SU-DHL-6 (cell line): ENCODE data around the gene DNAJB2.
A peak's percentile ranks its signal among the peaks of the same experiment; 100 is the strongest.

Source experiments
- H2AFZ ChIP-seq: fragments of 200-600 bp; sonication (generic); 2 replicates; pipeline ENCODE4 v1.6.1; 2014; ENCODE audit warnings: low read depth, mild to moderate bottlenecking, moderate library complexity, mixed read lengths, antibody characterized with exemption, low read length; ENCODE audit not compliant: severe bottlenecking
- H3F3A ChIP-seq: fragments of 200-600 bp; shearing (Covaris generic); 2 replicates; pipeline ENCODE4 v1.6.0; 2016; ENCODE audit warnings: antibody characterized with exemption, mild to moderate bottlenecking; ENCODE audit not compliant: insufficient read depth
- H3K27ac ChIP-seq: fragments of 200-600 bp; sonication (generic); 2 replicates; pipeline ENCODE4 v1.5.1; 2016; ENCODE audit warnings: low read depth, mild to moderate bottlenecking, low read length, moderate library complexity, mixed read lengths
- H3K27me3 ChIP-seq: fragments of 200-600 bp; sonication (generic), shearing (Covaris generic); 2 replicates; pipeline ENCODE4 v1.6.0; 2014; ENCODE audit warnings: mild to moderate bottlenecking, low read length
- H3K36me3 ChIP-seq: fragments of 200-600 bp; sonication (generic); 2 replicates; pipeline ENCODE4 v1.6.1; 2014; ENCODE audit warnings: mild to moderate bottlenecking, low read length, mixed read lengths
- H3K4me2 ChIP-seq: fragments of 300-600, 200-600 bp; shearing (Covaris generic), sonication (generic); 2 replicates; pipeline ENCODE4 v1.6.0; 2014; ENCODE audit warnings: low read length, low read depth, mild to moderate bottlenecking; ENCODE audit not compliant: poor library complexity, severe bottlenecking
- H3K4me3 ChIP-seq: fragments of 200-600 bp; sonication (generic); 2 replicates; pipeline ENCODE4 v1.5.1; 2014; ENCODE audit warnings: antibody characterized with exemption, low read length, mild to moderate bottlenecking, mixed read lengths; ENCODE audit not compliant: insufficient read depth, poor library complexity, severe bottlenecking
- H3K79me2 ChIP-seq: fragments of 200-600 bp; sonication (generic); 2 replicates; pipeline ENCODE4 v1.6.1; 2014; ENCODE audit warnings: mild to moderate bottlenecking, low read length, moderate library complexity; ENCODE audit not compliant: insufficient read depth
- H3K9ac ChIP-seq: fragments of 200-600 bp; sonication (generic); 2 replicates; pipeline ENCODE4 v1.7.0; 2014; ENCODE audit warnings: mild to moderate bottlenecking, low read length
- H3K9me2 ChIP-seq: fragments of 200-600 bp; sonication (generic); replicated peaks from 2 replicates; pipeline ENCODE4 v1.6.1; 2014; ENCODE audit warnings: low read length; ENCODE audit not compliant: insufficient read depth
- H3K9me3 ChIP-seq: fragments of 200-600 bp; sonication (generic); 2 replicates; pipeline ENCODE4 v1.6.1; 2014; ENCODE audit warnings: low read length, mixed read lengths; ENCODE audit not compliant: insufficient read depth
- H4K20me1 ChIP-seq: fragments of 200-600 bp; sonication (generic); 2 replicates; pipeline ENCODE4 v1.6.1; 2014; ENCODE audit warnings: low read depth, mild to moderate bottlenecking, antibody characterized with exemption, low read length, moderate library complexity, mixed read lengths
- CTCF ChIP-seq: fragments of 200-600 bp; sonication (generic); IDR thresholded peaks from one replicate; pipeline ENCODE4 v1.5.1; 2017; ENCODE audit warnings: antibody characterized with exemption, mild to moderate bottlenecking, low read length, moderate library complexity; ENCODE audit not compliant: insufficient read depth, poor library complexity, severe bottlenecking
- EZH2phosphoT487 ChIP-seq: fragments of 200-600 bp; sonication (generic), shearing (Covaris generic); conservative IDR thresholded peaks from 2 replicates; pipeline ENCODE4 v1.6.1; 2018; ENCODE audit warnings: mild to moderate bottlenecking, antibody characterized with exemption, low read length, moderate library complexity, mixed read lengths

DNAJB2 gene

DNA sequence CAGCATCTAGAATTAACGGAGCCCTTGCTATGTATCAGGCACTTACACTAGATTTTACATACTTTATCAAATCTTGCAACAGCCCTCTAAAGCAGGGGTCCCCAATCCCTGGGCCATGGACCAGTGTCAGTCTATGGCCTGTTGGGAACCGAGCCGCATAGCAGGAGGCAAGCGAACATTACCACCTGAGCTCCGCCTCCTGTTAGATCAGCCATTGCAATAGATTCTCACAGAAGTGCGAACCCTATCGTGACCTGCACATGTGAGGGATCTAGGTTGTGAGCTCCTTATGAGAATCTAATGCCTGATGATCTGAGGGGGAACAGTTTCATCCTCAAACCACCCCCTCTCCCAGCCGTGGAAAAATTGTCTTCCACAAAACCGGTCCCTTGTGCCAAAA is 13.4 kb downstream of the DNAJB2 start:
- Histone ChIP-seq H3K27ac (no peak overlapping the region), H3K4me2 (no peak overlapping the region), H3K79me2 (no peaks in the 10 kb centered on the region), H3K36me3 (no peaks in the 10 kb centered on the region), H3F3A (no peaks in the 10 kb centered on the region), H2AFZ (no peak overlapping the region), H3K9ac (no peak overlapping the region), H3K27me3 (no peaks in the 10 kb centered on the region), H3K4me3 (no peak overlapping the region), H3K9me3 (no peaks in the 10 kb centered on the region), H3K9me2 (no peaks in the 10 kb centered on the region), H4K20me1 (no peaks in the 10 kb centered on the region)
- TF ChIP-seq CTCF: no peak
- TF ChIP-seq EZH2phosphoT487: no peak

DNA sequence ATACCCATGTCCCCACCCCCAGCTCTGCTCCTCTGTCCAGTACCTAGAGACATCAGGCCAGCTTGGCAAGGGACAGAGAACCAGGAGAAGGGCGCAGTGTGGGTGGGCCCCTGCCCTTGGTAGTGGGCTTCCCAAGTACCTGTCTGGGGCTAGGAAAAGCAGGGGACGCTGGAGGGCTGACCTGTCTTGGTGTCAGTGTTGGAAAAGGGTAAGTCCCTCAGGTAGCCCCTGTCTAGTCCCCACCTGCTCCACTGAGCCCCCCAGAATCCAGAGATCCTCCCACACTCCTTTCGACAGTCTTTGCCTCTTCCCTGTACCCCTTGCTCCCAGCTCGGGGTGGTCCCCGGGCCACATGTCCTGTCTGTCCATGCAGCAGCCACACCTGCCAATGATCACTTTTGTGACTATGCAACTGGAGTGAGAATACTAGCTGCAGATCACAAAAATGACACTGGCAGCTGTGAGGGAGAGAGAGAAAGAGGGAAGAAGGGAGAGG is 14.6 kb downstream of the DNAJB2 start:
- H3K27ac ChIP-seq: no peak overlapping the region
- H3K9ac ChIP-seq: peak overlapping the region; percentile 54
- H3K79me2 ChIP-seq: no peaks in the 10 kb centered on the region
- H2AFZ ChIP-seq: peak overlapping the region; percentile 86
- H3K9me2 ChIP-seq: no peaks in the 10 kb centered on the region
- H3K27me3 ChIP-seq: no peaks in the 10 kb centered on the region
- TF ChIP-seq CTCF: no peak
- no peak for TF ChIP-seq EZH2phosphoT487
- no peak overlapping the region for H3K4me3 ChIP-seq
- no peaks in the 10 kb centered on the region for H4K20me1 ChIP-seq
- no peaks in the 10 kb centered on the region for H3K9me3 ChIP-seq
- H3F3A ChIP-seq: no peaks in the 10 kb centered on the region
- H3K4me2 ChIP-seq: no peak overlapping the region
- no peaks in the 10 kb centered on the region for H3K36me3 ChIP-seq

GRCh38 chr2:219294356-219295351 is 15.5 kb downstream of the DNAJB2 start:
- H3K4me2 ChIP-seq: peak overlapping the region; percentile 57
- no peaks in the 10 kb centered on the region for H3K36me3 ChIP-seq
- no peaks in the 10 kb centered on the region for H3F3A ChIP-seq
- peak overlapping the region; percentile 54 for H3K9ac ChIP-seq
- TF ChIP-seq CTCF (peak; percentile 97), EZH2phosphoT487 (no peak)
- H2AFZ ChIP-seq: peak overlapping the region; percentile 86
- H3K27ac ChIP-seq: no peak overlapping the region
- no peaks in the 10 kb centered on the region for H3K9me3 ChIP-seq
- H3K27me3 ChIP-seq: no peaks in the 10 kb centered on the region
- no peaks in the 10 kb centered on the region for H4K20me1 ChIP-seq
- peak overlapping the region; percentile 26 for H3K4me3 ChIP-seq
- no peaks in the 10 kb centered on the region for H3K79me2 ChIP-seq
- no peaks in the 10 kb centered on the region for H3K9me2 ChIP-seq
